Osteocyte (in vitro differentiated cells): ENCODE data around the gene CRADD. TPM values are rescaled to one million over a fixed set of nuclear protein-coding genes. Genes with fewer than 3 reads are reported as not detected.
"Not testable (repeated sequence)": the region's sequence is repeated elsewhere in the genome, so short reads cannot be mapped to it uniquely, and the experiment has no call there.

ENCODE experiments used
- DNase-seq: peaks from one replicate; pipeline ENCODE4 v3.0.0; 2021; ENCODE audit warnings: mixed read lengths; ENCODE audit not compliant: unreplicated experiment; ENCODE audit errors: extremely low spot score
- H3K27ac Mint-ChIP-seq: one replicate; pipeline ENCODE4 v1.8.0; 2021; ENCODE audit warnings: mild to moderate bottlenecking, mixed read lengths; ENCODE audit not compliant: unreplicated experiment
- H3K27me3 Mint-ChIP-seq: one replicate; pipeline ENCODE4 v1.8.0; 2021; ENCODE audit warnings: mixed read lengths; ENCODE audit not compliant: unreplicated experiment
- H3K36me3 Mint-ChIP-seq: one replicate; pipeline ENCODE4 v1.8.0; 2021; ENCODE audit warnings: mixed read lengths; ENCODE audit not compliant: unreplicated experiment
- H3K4me1 Mint-ChIP-seq: one replicate; pipeline ENCODE4 v1.8.0; 2021; ENCODE audit warnings: mixed read lengths; ENCODE audit not compliant: unreplicated experiment
- H3K4me3 Mint-ChIP-seq: one replicate; pipeline ENCODE4 v1.8.0; 2021; ENCODE audit warnings: mild to moderate bottlenecking, moderate library complexity, mixed read lengths; ENCODE audit not compliant: unreplicated experiment
- H3K9me3 Mint-ChIP-seq: one replicate; pipeline ENCODE4 v1.8.0; 2021; ENCODE audit warnings: mixed read lengths; ENCODE audit not compliant: unreplicated experiment
- total RNA-seq: library from RNA; stranded (reverse); gene quantifications from 2 replicates; pipeline ENCODE4 v1.2.1, GENCODE V29; 2021
- TF ChIP-seq, protein P1 (sequence below): fragments of 200-600 bp; sonication (generic); IDR thresholded peaks from 2 replicates; pipeline ENCODE4 v1.5.0; 2021; ENCODE audit warnings: antibody characterized with exemption, mild to moderate bottlenecking, moderate library complexity

CRADD gene
- total RNA-seq, 1 donor from 2014 or later, result 13.8 TPM

- DNase-seq, result no peak
- H3K4me3 Mint-ChIP-seq, result no peak overlapping the region
- no peaks in the 10 kb centered on the region for H3K27me3 Mint-ChIP-seq
- peaks cover 4% of the 10 kb centered on the region for H3K9me3 Mint-ChIP-seq
- peaks cover 6% of the 10 kb centered on the region for H3K4me1 Mint-ChIP-seq
- peaks cover 3% of the 10 kb centered on the region for H3K36me3 Mint-ChIP-seq
- TF ChIP-seq, protein P1, sequence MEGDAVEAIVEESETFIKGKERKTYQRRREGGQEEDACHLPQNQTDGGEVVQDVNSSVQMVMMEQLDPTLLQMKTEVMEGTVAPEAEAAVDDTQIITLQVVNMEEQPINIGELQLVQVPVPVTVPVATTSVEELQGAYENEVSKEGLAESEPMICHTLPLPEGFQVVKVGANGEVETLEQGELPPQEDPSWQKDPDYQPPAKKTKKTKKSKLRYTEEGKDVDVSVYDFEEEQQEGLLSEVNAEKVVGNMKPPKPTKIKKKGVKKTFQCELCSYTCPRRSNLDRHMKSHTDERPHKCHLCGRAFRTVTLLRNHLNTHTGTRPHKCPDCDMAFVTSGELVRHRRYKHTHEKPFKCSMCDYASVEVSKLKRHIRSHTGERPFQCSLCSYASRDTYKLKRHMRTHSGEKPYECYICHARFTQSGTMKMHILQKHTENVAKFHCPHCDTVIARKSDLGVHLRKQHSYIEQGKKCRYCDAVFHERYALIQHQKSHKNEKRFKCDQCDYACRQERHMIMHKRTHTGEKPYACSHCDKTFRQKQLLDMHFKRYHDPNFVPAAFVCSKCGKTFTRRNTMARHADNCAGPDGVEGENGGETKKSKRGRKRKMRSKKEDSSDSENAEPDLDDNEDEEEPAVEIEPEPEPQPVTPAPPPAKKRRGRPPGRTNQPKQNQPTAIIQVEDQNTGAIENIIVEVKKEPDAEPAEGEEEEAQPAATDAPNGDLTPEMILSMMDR, result no peak
- H3K27ac Mint-ChIP-seq, result no peak overlapping the region
Measured at GRCh38 chr12:93860668-93861373, 183.6 kb downstream of the CRADD start.

- Mint-ChIP-seq H3K36me3 (peaks cover 11% of the 10 kb centered on the region), H3K4me1 (peaks cover 5% of the 10 kb centered on the region), H3K27ac (no peak overlapping the region), H3K27me3 (no peaks in the 10 kb centered on the region), H3K4me3 (no peak overlapping the region), H3K9me3 (peaks cover 12% of the 10 kb centered on the region)
- DNase-seq, result no peak
- TF ChIP-seq, protein P1, result no peak
Measured at GRCh38 chr12:93862424-93862823, 185.2 kb downstream of the CRADD start.

GRCh38 chr12:93865751-93866150 is 188.6 kb downstream of the CRADD start:
- no peak for DNase-seq
- no peak overlapping the region for H3K4me3 Mint-ChIP-seq
- peaks cover 15% of the 10 kb centered on the region for H3K4me1 Mint-ChIP-seq
- peaks cover 15% of the 10 kb centered on the region for H3K36me3 Mint-ChIP-seq
- H3K27me3 Mint-ChIP-seq, result no peaks in the 10 kb centered on the region
- TF ChIP-seq, protein P1, result no peak
- H3K9me3 Mint-ChIP-seq, result peaks cover 24% of the 10 kb centered on the region
- H3K27ac Mint-ChIP-seq, result no peak overlapping the region

DNA sequence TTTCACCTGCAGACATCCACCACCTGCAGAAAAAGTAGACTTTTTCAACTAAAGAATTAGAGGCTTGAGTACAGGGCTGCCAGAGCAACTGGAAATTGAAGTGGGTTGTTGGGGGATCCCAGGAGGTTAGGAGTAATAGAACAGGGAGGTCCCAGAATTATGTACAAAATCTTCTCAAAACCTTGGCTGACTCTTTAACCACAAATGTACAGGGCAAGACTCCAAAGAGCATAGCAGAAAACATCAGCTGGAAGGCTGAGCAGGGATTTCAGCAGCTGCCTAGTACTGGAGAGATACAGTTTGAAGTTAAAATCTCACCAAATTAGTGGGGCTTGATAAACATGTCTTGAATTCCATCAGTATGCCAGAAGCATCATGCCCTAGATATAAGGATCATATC is 191.6 kb downstream of the CRADD start:
- Mint-ChIP-seq H3K4me3 (no peak overlapping the region), H3K9me3 (peaks cover 48% of the 10 kb centered on the region), H3K4me1 (peaks cover 12% of the 10 kb centered on the region), H3K27ac (no peak overlapping the region), H3K27me3 (no peaks in the 10 kb centered on the region), H3K36me3 (peaks cover 31% of the 10 kb centered on the region)
- TF ChIP-seq, protein P1, result no peak
- DNase-seq, result no peak

GRCh38 chr12:93870020-93870795 is 193.0 kb downstream of the CRADD start:
- no peaks in the 10 kb centered on the region for H3K27me3 Mint-ChIP-seq
- H3K36me3 Mint-ChIP-seq, result peaks cover 40% of the 10 kb centered on the region

DNA sequence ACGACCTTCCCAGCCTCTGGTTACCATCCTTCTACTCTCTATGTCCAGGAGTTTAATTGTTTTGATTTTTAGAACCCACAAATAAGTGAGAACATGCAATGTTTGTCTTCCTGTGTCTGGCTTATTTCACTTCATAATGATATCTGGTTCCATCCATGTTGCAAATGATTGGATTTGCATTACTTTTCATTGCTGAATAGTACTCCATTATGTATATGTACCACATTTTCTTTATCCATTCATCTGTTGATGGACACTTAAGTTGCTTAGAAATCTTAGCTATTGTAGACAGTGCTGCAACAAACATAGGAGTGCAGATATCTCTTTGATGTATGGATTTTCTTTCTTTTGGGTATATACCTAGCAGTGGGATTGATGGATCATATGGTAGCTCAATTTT is 194.4 kb downstream of the CRADD start:
- peaks cover 65% of the 10 kb centered on the region for H3K9me3 Mint-ChIP-seq
- not testable (repeated sequence) for DNase-seq, H3K27me3 Mint-ChIP-seq, H3K27ac Mint-ChIP-seq, H3K4me3 Mint-ChIP-seq
- peaks cover 40% of the 10 kb centered on the region for H3K36me3 Mint-ChIP-seq
- H3K4me1 Mint-ChIP-seq, result peaks cover 12% of the 10 kb centered on the region

More at GRCh38 chr12:93870020-93870795, 193.0 kb downstream of the CRADD start:
- TF ChIP-seq, protein P1, result no peak
- peaks cover 62% of the 10 kb centered on the region for H3K9me3 Mint-ChIP-seq
- H3K4me1 Mint-ChIP-seq, result peaks cover 12% of the 10 kb centered on the region
- no peak overlapping the region for H3K4me3 Mint-ChIP-seq
- H3K27ac Mint-ChIP-seq, result peak overlapping the region; percentile 33
- DNase-seq, result peak; percentile 48
